ENCODE measurements around the gene PMS1.
"Not testable (repeated sequence)": the region's sequence is repeated elsewhere in the genome, so short reads cannot be mapped to it uniquely, and the experiment has no call there.

PMS1 gene

DNA sequence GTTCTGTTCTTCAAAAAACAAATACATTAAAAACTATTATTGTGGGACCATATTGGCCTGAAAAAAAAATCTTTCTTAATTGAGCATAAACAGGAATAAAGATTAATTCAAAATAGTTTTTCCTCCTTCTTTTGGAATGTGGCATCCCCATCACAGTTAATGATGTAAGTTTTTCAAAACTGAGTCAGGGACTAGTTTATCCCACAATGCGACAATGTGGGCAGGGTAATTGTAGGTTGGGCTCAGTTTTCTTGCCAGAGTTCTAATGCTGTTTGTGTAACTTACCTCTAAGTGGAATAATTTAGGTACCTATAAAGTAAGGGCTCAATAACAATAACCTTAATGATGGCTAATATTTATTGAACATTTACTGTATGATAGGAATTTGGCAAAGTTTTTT is 82.0 kb downstream of the PMS1 start:
- no peak for DNase-seq

- no peak for DNase-seq
Observed at GRCh38 chr2:189868896-189869295, 84.6 kb downstream of the PMS1 start.

GRCh38 chr2:189870381-189871085 is 86.3 kb downstream of the PMS1 start:
- no peak for DNase-seq

GRCh38 chr2:189873696-189874095 is 89.4 kb downstream of the PMS1 start:
- DNase-seq: no peak

DNA sequence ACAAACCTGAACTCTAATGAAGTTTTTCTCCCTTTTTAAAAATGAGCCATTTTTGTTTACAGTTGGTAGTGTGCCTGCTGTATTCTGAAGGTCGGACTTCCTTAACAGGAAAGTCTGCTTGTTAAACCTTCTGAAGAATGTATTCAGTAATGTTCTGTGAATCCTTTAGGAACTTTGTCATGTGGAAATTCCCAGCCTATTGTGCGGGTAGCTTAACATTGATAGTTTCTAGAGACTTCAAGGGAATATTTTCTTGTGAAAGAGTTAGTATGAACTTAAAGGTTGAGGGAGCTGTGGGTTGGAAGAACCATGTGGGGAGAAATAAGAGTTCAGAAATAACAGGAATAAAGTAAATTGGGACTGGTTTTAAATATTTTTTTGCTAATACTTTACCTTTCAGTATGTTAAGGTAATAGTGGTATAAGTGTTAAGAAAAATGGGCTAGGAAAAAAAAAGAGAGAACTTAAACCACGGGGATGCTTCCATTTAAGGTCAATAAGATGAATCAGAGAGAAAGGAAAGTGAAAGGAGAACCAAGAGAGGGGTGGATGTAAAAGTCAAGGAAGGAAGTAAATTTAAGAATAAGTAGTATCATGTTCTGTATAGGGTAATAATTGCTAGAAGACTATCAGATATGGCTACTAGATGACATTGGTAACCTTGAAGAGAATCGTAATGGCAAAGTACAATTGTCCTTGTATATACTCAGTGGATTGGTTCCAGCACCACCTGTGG is 90.5 kb downstream of the PMS1 start:
- no peak for DNase-seq

GRCh38 chr2:189876271-189876670 is 92.0 kb downstream of the PMS1 start:
- DNase-seq: no peak

- DNase-seq: no peak
Observed at GRCh38 chr2:189879716-189880081, 95.4 kb downstream of the PMS1 start.

- no peak for DNase-seq
Observed at GRCh38 chr2:189880429-189880828, 96.2 kb downstream of the PMS1 start.

DNA sequence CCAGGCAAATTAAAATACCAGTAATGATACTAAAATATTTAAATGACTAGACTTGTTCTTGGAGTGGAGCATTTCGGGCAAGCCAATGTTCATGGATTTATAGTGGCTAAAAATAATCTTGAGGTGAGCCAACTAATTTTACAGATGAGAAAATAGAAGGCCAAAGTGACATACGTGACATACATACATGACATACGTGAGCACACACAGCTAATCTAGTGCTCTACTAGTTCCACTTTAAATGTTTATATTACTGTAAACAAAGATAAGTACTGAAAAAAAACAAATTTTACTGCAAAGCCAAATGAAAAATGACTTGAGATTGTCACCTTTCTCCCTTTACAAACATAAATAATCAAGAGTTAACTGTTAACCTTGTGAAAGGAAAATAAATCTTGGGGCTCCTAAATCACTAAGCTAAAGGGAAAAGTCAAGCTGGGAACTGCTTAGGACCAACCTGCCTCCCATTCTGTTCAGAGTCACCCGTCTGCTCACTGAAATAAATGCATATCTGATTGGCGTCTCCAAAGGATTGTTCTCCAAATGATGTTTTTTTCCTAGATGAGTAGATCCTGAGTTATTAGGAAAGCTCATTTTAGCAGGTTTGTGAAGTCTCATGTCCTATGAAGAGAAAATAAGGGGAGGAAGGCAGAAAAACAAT is 96.7 kb downstream of the PMS1 start:
- no peak for DNase-seq

GRCh38 chr2:189885368-189885767 is 101.1 kb downstream of the PMS1 start:
- no peak for DNase-seq

DNA sequence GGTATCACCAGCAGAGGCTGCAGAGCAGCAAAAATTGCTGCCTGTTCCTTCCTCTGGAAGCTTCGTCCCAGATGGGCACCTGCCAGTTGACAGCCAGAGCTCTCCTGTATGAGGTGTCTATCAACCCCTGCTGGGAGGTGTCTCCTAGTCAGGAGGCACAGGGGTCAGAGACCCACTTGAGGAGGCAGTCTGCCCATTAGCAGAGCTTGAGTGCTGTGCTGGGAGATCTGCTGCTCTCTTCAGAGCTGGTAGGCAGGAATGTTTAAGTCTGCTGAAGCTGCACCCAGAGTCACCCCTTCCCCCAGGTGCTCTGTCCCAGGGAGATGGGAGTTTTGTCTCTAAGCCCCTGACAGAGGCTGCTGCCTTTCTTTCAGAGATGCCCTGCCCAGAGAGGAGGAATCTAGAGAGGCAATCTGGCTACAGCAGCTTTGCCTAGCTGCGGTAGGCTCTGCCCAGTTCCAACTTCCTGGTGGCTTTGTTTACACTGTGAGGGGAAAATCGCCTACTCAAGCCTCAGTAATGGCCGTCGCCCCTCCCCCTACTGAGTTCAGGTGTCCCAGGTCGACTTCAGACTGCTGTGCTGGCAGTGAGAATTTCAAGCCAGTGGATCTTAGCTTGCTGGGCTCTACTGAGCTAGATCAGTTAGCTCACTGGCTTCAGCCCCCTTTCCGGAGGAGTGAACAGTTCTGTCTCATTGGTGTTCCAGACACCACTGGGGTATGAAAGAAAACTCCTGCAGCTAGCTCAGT is 108.5 kb downstream of the PMS1 start:
- DNase-seq: not testable (repeated sequence)

DNA sequence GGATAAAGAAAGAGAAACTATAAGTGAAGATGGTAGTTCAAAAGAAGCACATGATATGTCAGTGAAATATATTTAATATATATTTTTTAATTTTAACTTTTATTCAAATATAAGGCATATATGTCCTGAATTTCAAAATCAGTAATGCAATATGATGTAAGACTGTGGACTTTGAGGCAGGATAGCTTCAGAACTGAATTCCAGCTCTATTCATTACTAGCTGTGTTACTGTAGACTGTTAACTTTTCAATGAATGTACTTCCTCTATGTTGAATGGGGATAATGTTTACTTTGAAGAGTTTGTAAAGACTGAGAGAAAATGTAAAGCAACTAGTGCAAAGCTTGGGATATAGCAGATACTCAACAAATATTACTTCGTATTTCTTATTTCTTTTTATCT is 112.6 kb downstream of the PMS1 start:
- DNase-seq: no peak

DNA sequence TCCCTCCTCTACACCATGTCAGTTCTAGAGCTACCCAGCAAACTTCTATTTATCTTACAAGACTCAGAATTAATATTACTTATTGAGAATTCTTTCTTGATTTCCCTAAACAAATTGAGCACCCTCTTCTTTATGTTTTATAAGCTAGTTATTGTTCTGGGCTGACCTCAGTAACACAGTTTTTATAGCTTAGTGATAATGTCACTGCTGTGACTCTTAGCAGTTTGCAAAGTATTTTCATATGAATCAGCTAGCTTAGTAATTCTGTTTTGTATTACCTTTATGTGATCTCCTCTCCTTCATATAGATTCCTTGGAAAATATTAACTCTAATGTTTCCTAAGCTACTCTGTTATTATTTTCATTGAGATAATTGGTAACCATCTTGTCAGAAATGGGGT is 114.9 kb downstream of the PMS1 start:
- DNase-seq: no peak

DNA sequence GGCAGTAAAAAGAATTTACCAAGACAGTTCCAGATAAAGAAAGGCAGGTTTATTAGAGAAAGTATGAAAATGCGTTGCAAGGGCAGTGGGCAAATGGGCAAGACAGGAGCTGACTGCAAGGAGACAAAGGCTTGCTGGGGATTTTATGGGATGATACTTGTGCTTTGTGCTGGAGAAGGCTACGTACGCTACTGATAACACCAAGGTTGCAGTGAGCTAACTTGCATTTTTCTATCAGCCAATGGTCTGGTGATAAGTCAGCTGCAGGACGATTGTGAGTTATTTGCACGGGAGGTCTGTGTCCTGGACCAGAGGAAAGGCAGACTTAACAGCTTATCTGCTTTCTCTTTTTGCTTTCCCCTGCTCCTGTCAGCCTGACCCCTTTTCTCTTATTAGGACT is 116.5 kb downstream of the PMS1 start:
- no peak for DNase-seq

- no peak for DNase-seq
Observed at GRCh38 chr2:189901664-189902063, 117.4 kb downstream of the PMS1 start.

- no peak for DNase-seq
Observed at GRCh38 chr2:189913821-189914220, 129.6 kb downstream of the PMS1 start.

DNA sequence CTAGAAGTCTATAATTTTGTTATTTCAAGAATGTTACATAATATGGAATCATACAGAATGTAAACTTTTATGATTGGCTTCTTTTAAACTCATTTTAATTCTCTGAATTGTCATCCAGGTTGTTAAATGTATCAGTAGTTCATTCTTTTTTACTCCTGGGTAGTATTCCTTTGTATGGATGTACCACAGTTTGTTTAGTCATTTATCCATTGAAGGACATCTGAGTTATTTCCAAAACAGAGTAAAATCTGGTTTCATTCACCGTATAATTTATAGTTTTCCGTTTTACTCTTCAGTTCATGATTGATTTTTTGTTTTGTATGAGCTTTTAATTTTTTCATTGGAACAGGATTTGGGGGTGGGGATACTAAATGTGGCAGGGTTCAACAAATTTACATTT is 132.4 kb downstream of the PMS1 start:
- DNase-seq: no peak
